CD4-positive, alpha-beta memory T cell (primary cell): ENCODE data around the gene C16orf74. TPM values are rescaled to one million over a fixed set of nuclear protein-coding genes. Genes with fewer than 3 reads are reported as not detected.

ENCODE experiments used
- CTCF ChIA-PET: fragments of 350-600 bp; sonication (Branson Sonifier 250); formaldehyde crosslinking; loops from one replicate; lab custom pipeline; 2021; ENCODE audit warnings: inconsistent platforms; ENCODE audit not compliant: partially characterized antibody; lab: Charles Lee
- POLR2A ChIA-PET: fragments of 350-600 bp; sonication (Branson Sonifier 250); formaldehyde crosslinking; loops from one replicate; lab custom pipeline; 2021; ENCODE audit not compliant: partially characterized antibody; lab: Charles Lee
- DNase-seq, 5 donors: peaks; one replicate each; pipeline versions ENCODE4 v3.0.0 to v3.0.0-alpha.2; 2020 to 2022; ENCODE audit warnings: mixed read lengths in 1 of 5
- H3K27ac ChIP-seq: one replicate; pipeline ENCODE4 v1.7.0; 2013; ENCODE audit warnings: low read depth, low read length
- H3K27me3 ChIP-seq: 2 replicates; pipeline ENCODE4 v1.7.0; 2013; ENCODE audit warnings: mild to moderate bottlenecking, low read length, moderate library complexity; ENCODE audit not compliant: insufficient read depth
- H3K36me3 ChIP-seq: 2 replicates; pipeline ENCODE4 v1.7.0; 2013; ENCODE audit warnings: mild to moderate bottlenecking, low read length, moderate library complexity; ENCODE audit not compliant: insufficient read depth
- H3K4me1 ChIP-seq: 2 replicates; pipeline ENCODE4 v1.7.0; 2013; ENCODE audit warnings: mild to moderate bottlenecking, low read length, moderate library complexity; ENCODE audit not compliant: insufficient read depth
- H3K4me3 ChIP-seq, 2 donors: one replicate each; pipeline ENCODE4 v1.7.0; 2013; ENCODE audit warnings: low read length in 2 of 2, mild to moderate bottlenecking in 1 of 2
- H3K9me3 ChIP-seq, 2 donors: one replicate each; pipeline ENCODE4 v1.7.0; 2013; ENCODE audit warnings: low read length in 2 of 2, control low read depth in 1 of 2; ENCODE audit not compliant: control insufficient read depth in 1 of 2
- H3K27ac Mint-ChIP-seq, 7 donors: one replicate each; pipeline ENCODE4 v1.8.0; 2020 to 2021; ENCODE audit warnings: mixed read lengths in 7 of 7, mild to moderate bottlenecking in 6 of 7, inconsistent platforms in 3 of 7, moderate library complexity in 3 of 7
- H3K27me3 Mint-ChIP-seq, 2 donors: one replicate each; pipeline ENCODE4 v1.8.0; 2020 to 2021; ENCODE audit warnings: mixed read lengths in 2 of 2
- H3K36me3 Mint-ChIP-seq, 2 donors: one replicate each; pipeline ENCODE4 v1.8.0; 2020 to 2021; ENCODE audit warnings: mixed read lengths in 2 of 2, inconsistent platforms in 1 of 2, mild to moderate bottlenecking in 1 of 2
- H3K4me1 Mint-ChIP-seq, 4 donors: one replicate each; pipeline ENCODE4 v1.8.0; 2020 to 2021; ENCODE audit warnings: mixed read lengths in 4 of 4, mild to moderate bottlenecking in 1 of 4
- H3K4me3 Mint-ChIP-seq, 8 donors: one replicate each; pipeline ENCODE4 v1.8.0; 2020 to 2021; ENCODE audit warnings: mixed read lengths in 8 of 8, mild to moderate bottlenecking in 7 of 8, moderate library complexity in 6 of 8, inconsistent platforms in 3 of 8
- H3K9me3 Mint-ChIP-seq, 8 donors: one replicate each; pipeline ENCODE4 v1.8.0; 2020 to 2021; ENCODE audit warnings: mixed read lengths in 8 of 8, mild to moderate bottlenecking in 5 of 8, inconsistent platforms in 3 of 8, moderate library complexity in 1 of 8
- intact Hi-C: fragments of 100-400 bp; cut with micrococcal nuclease; formaldehyde crosslinking; loops from one replicate; pipeline ENCODE4 v1.15.1; 2023
- polyA plus RNA-seq, 2 donors: library from polyadenylated mRNA; unstranded; fragments of 300-500 nt; fragmentation: Illumina TruSeq; gene quantifications; one replicate each; pipeline ENCODE4 v1.2.3, GENCODE V29; 2021
- total RNA-seq, 2 experiments: library from RNA; stranded (reverse); gene quantifications; one replicate each; pipeline ENCODE4 v1.2.3, GENCODE V29; 2021

C16orf74 gene
- total and polyA plus RNA-seq, 4 experiments from 2014 or later: 11.7 to 16.5 (median 14.3) TPM

DNA sequence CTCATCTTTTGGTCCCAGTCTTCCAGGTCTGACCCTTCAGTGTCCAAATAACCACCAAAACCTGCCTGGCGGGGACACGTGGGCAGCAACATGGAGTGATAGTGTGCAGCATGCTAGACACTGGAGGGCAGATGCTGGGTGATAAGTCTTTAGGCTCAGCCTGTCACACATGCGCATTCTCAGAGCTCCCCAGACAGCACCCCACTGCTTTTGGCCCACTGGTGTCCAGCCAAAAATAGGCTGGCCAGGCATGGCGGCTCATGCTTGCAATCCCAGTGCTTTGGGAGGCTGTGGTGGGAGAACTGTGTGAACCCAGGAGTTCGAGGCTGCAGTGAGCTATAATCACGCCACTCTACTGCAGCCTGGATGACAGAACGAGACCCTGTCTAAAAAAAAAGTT, 74.4 kb downstream of the C16orf74 start:
- Histone ChIP-seq H3K4me1 (peaks cover 10% of the 10 kb centered on the region), H3K4me3 (no peak overlapping the region), H3K9me3 (no peaks in the 10 kb centered on the region), H3K27me3 (no peaks in the 10 kb centered on the region), H3K27ac (no peak overlapping the region), H3K36me3 (peaks cover 29% of the 10 kb centered on the region)
- Mint-ChIP-seq H3K4me3 (no peak overlapping the region), H3K36me3 (peaks cover 17 to 41% of the 10 kb centered on the region in 2 donors), H3K4me1 (peaks cover 5 to 19% (median 12%) of the 10 kb centered on the region in 4 donors), H3K27me3 (no peaks in the 10 kb centered on the region), H3K27ac (peak overlapping the region in 1 of 7 donors; percentile 48), H3K9me3 (no peaks in the 10 kb centered on the region)
- intact Hi-C loops: no loop called here
- POLR2A ChIA-PET: interaction anchor here (0.9 kb wide), 1 partner anchor 20 kb away, joined by 3 read pairs; no protein-coding TSS in a partner anchor
- CTCF ChIA-PET: interaction anchor here (1.4 kb wide), 1 partner anchor 10 kb away, joined by 4 read pairs; no protein-coding TSS in a partner anchor
- DNase-seq: no peak

DNA sequence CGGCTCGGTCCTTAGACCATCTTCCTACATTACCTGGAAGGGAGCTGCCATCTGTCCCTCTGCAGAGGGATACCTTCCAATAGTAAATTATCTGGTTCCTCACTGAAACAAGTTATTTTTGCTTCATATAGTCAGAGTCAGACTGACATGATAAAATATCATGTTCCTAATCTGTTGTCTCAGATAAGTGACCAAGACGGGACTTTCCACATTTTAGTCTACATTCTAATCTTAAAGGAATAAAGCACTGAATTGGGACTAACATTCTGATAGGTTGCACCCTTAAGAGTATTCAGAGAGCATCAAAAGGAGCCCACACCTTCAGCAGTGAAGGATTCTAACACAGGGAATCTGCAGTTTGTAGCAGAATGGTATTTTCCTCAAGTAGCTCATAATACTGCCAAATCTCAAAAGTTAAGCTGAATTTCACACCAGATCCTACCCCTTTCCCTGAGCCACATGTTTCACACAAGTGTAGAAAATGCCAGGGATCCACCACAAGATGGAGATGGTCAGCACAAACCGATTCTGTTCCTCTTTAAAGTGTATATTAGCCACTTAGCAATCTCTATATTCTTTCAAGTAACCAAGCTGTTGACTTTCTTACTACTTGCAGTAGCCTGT, 75.5 kb downstream of the C16orf74 start:
- peaks cover 37% of the 10 kb centered on the region for H3K36me3 ChIP-seq
- CTCF ChIA-PET: interaction anchor here (1.1 to 1.4 kb wide), 3 partner anchors 8 to 42 kb away, joined by 4 to 5 read pairs (median 4); no protein-coding TSS in a partner anchor
- H3K4me3 ChIP-seq: no peak overlapping the region
- H3K4me3 Mint-ChIP-seq: no peak overlapping the region
- H3K27me3 ChIP-seq: no peaks in the 10 kb centered on the region
- no peak overlapping the region for H3K27ac ChIP-seq
- no peaks in the 10 kb centered on the region for H3K9me3 Mint-ChIP-seq
- no peaks in the 10 kb centered on the region for H3K27me3 Mint-ChIP-seq
- H3K9me3 ChIP-seq: no peaks in the 10 kb centered on the region
- H3K4me1 ChIP-seq: peaks cover 2% of the 10 kb centered on the region
- intact Hi-C loops: loop anchor here (1.0 kb wide), 2 partner anchors 14 to 43 kb away; no protein-coding TSS in a partner anchor
- POLR2A ChIA-PET: no interaction called here
- DNase-seq: no peak
- H3K36me3 Mint-ChIP-seq: peaks cover 24 to 48% of the 10 kb centered on the region in 2 donors
- H3K27ac Mint-ChIP-seq: peak overlapping the region in 2 of 7 donors; percentile 29 to 66
- peaks cover 1 to 10% (median 6%) of the 10 kb centered on the region in 4 donors for H3K4me1 Mint-ChIP-seq

DNA sequence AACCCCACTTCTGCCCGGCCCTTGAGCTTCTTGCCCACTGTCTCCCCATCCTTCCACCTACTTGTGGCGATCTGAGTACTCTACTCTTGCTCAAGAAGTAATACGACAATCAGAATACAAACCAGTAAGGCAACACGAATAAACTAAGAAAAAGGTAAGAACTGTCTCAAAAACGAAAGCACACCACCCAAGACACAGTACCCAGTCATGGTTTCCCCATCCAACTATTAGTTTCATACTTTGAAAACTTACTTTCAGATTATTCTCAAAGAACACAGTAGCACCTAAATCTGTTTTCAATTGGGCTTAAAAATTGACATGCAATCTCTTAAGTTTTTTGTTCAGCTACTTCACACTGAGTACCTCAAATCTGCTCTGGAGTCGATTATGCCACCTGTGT, 76.1 kb downstream of the C16orf74 start:
- ChIA-PET CTCF (interaction anchor here (0.8 to 1.2 kb wide), 3 partner anchors 8 to 85 kb away, joined by 3 to 5 read pairs (median 4); no protein-coding TSS in a partner anchor), POLR2A (no interaction called here)
- Histone ChIP-seq H3K4me3 (no peak overlapping the region), H3K27me3 (no peaks in the 10 kb centered on the region), H3K27ac (no peak overlapping the region), H3K4me1 (no peaks in the 10 kb centered on the region), H3K36me3 (peaks cover 39% of the 10 kb centered on the region), H3K9me3 (no peaks in the 10 kb centered on the region)
- H3K9me3 Mint-ChIP-seq: no peaks in the 10 kb centered on the region
- H3K4me1 Mint-ChIP-seq: peaks cover 0 to 4% (median 3%) of the 10 kb centered on the region in 4 donors
- no peaks in the 10 kb centered on the region for H3K27me3 Mint-ChIP-seq
- DNase-seq: no peak
- no peak overlapping the region for H3K4me3 Mint-ChIP-seq
- peaks cover 30 to 52% of the 10 kb centered on the region in 2 donors for H3K36me3 Mint-ChIP-seq
- peak overlapping the region in 1 of 7 donors; percentile 66 for H3K27ac Mint-ChIP-seq
- intact Hi-C loops: loop anchor here (1.0 kb wide), 2 partner anchors 14 to 43 kb away; no protein-coding TSS in a partner anchor

DNA sequence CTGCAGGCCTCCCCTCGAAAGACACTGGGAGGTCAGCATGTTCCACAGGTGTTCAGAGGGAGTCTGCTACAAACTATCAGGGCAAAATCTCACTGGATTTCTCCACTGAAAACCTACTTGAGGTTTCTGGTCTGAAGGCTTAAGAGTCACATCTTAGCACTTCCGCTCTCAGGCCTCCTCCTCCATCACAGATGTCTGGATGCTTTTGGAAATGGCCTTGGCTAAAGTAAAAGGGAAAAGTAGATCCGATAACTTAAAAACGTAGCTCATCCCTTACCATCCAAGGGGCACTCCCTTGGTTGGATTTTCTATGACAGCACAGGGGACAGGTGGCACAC, 76.5 kb downstream of the C16orf74 start:
- H3K36me3 ChIP-seq: peaks cover 39% of the 10 kb centered on the region
- no peaks in the 10 kb centered on the region for H3K9me3 ChIP-seq
- POLR2A ChIA-PET: no interaction called here
- H3K4me3 ChIP-seq: no peak overlapping the region
- DNase-seq: no peak
- intact Hi-C loops: no loop called here
- CTCF ChIA-PET: interaction anchor here (0.6 to 1.3 kb wide), 6 partner anchors 9 to 87 kb away, joined by 3 to 5 read pairs (median 3); no protein-coding TSS in a partner anchor
- Mint-ChIP-seq H3K27ac (peak overlapping the region in 2 of 7 donors; percentile 32 to 69), H3K36me3 (peaks cover 34 to 57% of the 10 kb centered on the region in 2 donors), H3K4me3 (no peak overlapping the region), H3K4me1 (peaks cover 0 to 2% (median 0%) of the 10 kb centered on the region in 4 donors), H3K9me3 (no peaks in the 10 kb centered on the region), H3K27me3 (no peaks in the 10 kb centered on the region)
- no peak overlapping the region for H3K27ac ChIP-seq
- H3K4me1 ChIP-seq: no peaks in the 10 kb centered on the region
- H3K27me3 ChIP-seq: no peaks in the 10 kb centered on the region

DNA sequence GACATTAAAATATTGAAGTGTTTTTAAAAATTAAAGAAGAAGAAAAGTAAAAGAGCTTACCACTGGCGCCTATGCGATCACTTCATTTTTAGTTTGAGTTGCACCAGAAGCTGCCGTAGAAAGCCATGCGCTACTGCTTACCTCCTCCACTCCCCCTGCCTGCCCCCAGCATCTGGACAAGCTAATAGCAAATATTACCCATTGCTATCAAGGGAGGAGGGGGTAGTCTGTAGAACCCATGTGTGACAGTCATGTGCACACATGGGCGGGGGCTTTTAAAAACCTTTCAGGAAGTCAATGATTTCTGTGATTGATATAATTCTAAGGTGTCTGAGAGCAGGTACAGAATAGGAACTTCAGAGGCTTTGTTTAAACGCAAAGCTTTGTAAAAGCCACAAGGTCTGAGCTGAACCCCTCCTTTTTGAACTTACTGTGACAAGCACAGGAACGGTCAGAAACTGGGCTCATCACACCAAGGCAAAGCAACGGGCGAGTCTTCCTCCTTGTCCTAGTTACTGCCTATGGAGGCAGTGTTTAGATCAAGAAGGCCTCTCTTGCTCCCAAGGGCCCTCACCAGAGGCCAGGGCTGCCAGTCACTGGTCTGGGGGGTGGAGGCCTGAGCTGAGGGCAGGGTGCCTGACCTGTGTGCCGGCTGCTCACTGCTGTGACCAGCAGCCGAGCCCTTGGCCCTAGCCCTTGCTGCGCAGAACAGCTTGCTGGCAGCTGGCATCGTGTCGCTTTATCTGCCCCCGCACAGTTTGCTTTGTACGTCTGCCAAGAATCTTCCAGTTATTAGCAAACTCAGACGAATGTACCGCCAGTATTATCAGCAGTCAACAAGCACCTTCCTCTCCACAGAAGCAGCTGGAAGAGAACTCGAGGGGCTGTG, 77.1 kb downstream of the C16orf74 start:
- Histone ChIP-seq H3K4me1 (no peaks in the 10 kb centered on the region), H3K27ac (no peak overlapping the region), H3K9me3 (no peaks in the 10 kb centered on the region), H3K27me3 (no peaks in the 10 kb centered on the region), H3K4me3 (no peak overlapping the region), H3K36me3 (peaks cover 46% of the 10 kb centered on the region)
- ChIA-PET CTCF (interaction anchor here (0.6 to 1.5 kb wide), 7 partner anchors 15 to 88 kb away, joined by 3 to 5 read pairs (median 3); no protein-coding TSS in a partner anchor), POLR2A (no interaction called here)
- Mint-ChIP-seq H3K27me3 (no peaks in the 10 kb centered on the region), H3K36me3 (peaks cover 36 to 60% of the 10 kb centered on the region in 2 donors), H3K4me1 (peaks cover 0 to 2% (median 0%) of the 10 kb centered on the region in 4 donors), H3K9me3 (no peaks in the 10 kb centered on the region), H3K27ac (peak overlapping the region in 1 of 7 donors; percentile 69), H3K4me3 (no peak overlapping the region)
- DNase-seq: no peak
- intact Hi-C loops: no loop called here

DNA sequence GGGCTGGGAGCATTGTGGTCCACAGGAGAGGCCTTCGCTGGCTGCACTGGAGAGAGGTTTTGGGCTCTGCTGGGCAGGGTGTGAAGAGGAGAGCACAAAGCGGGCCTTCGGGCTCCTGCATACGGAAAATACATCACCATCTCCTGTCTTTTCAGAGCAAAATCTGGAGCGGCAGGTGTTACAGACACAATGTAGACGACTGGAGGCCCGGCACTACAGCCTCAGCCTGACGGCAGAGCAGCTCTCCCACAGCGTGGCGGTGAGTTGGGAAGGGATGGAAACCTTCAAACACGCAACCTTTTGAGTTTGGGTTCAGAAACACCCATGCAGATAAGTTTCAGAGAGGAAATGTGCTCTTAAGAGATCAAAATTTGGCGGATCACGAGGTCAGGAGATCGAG, 80.1 kb downstream of the C16orf74 start:
- POLR2A ChIA-PET: no interaction called here
- H3K36me3 ChIP-seq: peaks cover 68% of the 10 kb centered on the region
- CTCF ChIA-PET: no interaction called here
- H3K27me3 ChIP-seq: no peaks in the 10 kb centered on the region
- H3K27ac Mint-ChIP-seq: peak overlapping the region in 1 of 7 donors; percentile 24
- no peak overlapping the region for H3K4me3 ChIP-seq
- no peak overlapping the region for H3K27ac ChIP-seq
- peaks cover 0 to 2% (median 0%) of the 10 kb centered on the region in 4 donors for H3K4me1 Mint-ChIP-seq
- no peaks in the 10 kb centered on the region for H3K27me3 Mint-ChIP-seq
- no peaks in the 10 kb centered on the region for H3K9me3 ChIP-seq
- H3K4me1 ChIP-seq: no peaks in the 10 kb centered on the region
- H3K36me3 Mint-ChIP-seq: peaks cover 41 to 80% of the 10 kb centered on the region in 2 donors
- H3K9me3 Mint-ChIP-seq: no peaks in the 10 kb centered on the region
- no peak for DNase-seq
- no peak overlapping the region for H3K4me3 Mint-ChIP-seq
- intact Hi-C loops: no loop called here
